A673 (cell line): ENCODE data around the gene FBRS. TPM values are rescaled to one million over a fixed set of nuclear protein-coding genes. Genes with fewer than 3 reads are reported as not detected.

ENCODE experiments used
- BruUV-seq: library from RNA; stranded (reverse); fragments of 400-500 nt; replicated peaks from 2 replicates; lab custom pipeline; 2021; lab: Mats Ljungman, UMichigan
- CTCF ChIA-PET: fragments of 300-600 bp; sonication (Branson Sonifier 250); formaldehyde crosslinking; loops from one replicate; lab custom pipeline; 2022; ENCODE audit warnings: antibody characterized with exemption; lab: Charles Lee
- POLR2A ChIA-PET: fragments of 300-600 bp; sonication (Branson Sonifier 250); formaldehyde crosslinking; loops from one replicate; lab custom pipeline; 2022; ENCODE audit warnings: antibody characterized with exemption; ENCODE audit not compliant: low non-redundant PET; lab: Charles Lee
- DNase-seq: peaks from one replicate; pipeline ENCODE4 v3.0.0-alpha.2; 2015; ENCODE audit warnings: low spot score
- H3K27ac ChIP-seq: fragments of 200-600 bp; sonication (generic); 2 replicates; pipeline ENCODE4 v1.5.1; 2016; ENCODE audit warnings: mixed run types, low read depth, mild to moderate bottlenecking, mixed read lengths, antibody characterized with exemption, low read length; ENCODE audit not compliant: poor library complexity, severe bottlenecking
- H3K27me3 ChIP-seq: fragments of 200-600 bp; sonication (generic); replicated peaks from 2 replicates; pipeline ENCODE4 v1.6.1; 2017; ENCODE audit warnings: mixed run types, low read depth, mild to moderate bottlenecking, mixed read lengths, antibody characterized with exemption, low read length; ENCODE audit not compliant: insufficient read depth, poor library complexity
- H3K36me3 ChIP-seq: fragments of 200-600 bp; sonication (generic); 2 replicates; pipeline ENCODE4 v1.6.1; 2016; ENCODE audit warnings: mixed run types, mild to moderate bottlenecking, mixed read lengths, antibody characterized with exemption, low read length; ENCODE audit not compliant: insufficient read depth, poor library complexity, severe bottlenecking
- H3K4me1 ChIP-seq: fragments of 200-600 bp; sonication (generic); 2 replicates; pipeline ENCODE4 v1.6.1; 2017; ENCODE audit warnings: mixed run types, mild to moderate bottlenecking, mixed read lengths, antibody characterized with exemption, low read length; ENCODE audit not compliant: insufficient read depth, poor library complexity, severe bottlenecking
- H3K4me3 ChIP-seq: fragments of 200-600 bp; sonication (generic); 2 replicates; pipeline ENCODE4 v1.5.1; 2016; ENCODE audit warnings: low read depth, mixed run types, mild to moderate bottlenecking, mixed read lengths, low read length; ENCODE audit not compliant: poor library complexity, severe bottlenecking
- H3K9me3 ChIP-seq: fragments of 200-600 bp; sonication (generic); 2 replicates; pipeline ENCODE4 v1.6.1; 2016; ENCODE audit warnings: mixed run types, low read depth, mild to moderate bottlenecking, mixed read lengths, antibody characterized with exemption, low read length; ENCODE audit not compliant: poor library complexity, severe bottlenecking
- EZH2 ChIP-seq: fragments of 200-600 bp; sonication (generic); IDR thresholded peaks from 2 replicates; pipeline ENCODE4 v1.6.1; 2017; ENCODE audit warnings: borderline replicate concordance, low read depth, mild to moderate bottlenecking, mixed read lengths, antibody characterized with exemption, low read length; ENCODE audit not compliant: poor library complexity, severe bottlenecking
- intact Hi-C: fragments of 100-400 bp; cut with micrococcal nuclease; formaldehyde crosslinking; loops from one replicate; pipeline ENCODE4 v1.10.0; 2022; ENCODE audit not compliant: unreplicated experiment
- total RNA-seq: library from RNA; stranded (reverse); gene quantifications from 2 replicates; pipeline ENCODE4 v1.2.3, GENCODE V29; 2021
- TF ChIP-seq, protein P1 (sequence below): fragments of 300-800, 200-600 bp; sonication (generic); conservative IDR thresholded peaks from 2 replicates; pipeline ENCODE4 v1.5.1; 2017; ENCODE audit warnings: low read depth, mild to moderate bottlenecking, antibody characterized with exemption, low read length, moderate library complexity, mixed read lengths

Gene FBRS
- total RNA-seq, 1 experiment from 2014 or later = 79.9 TPM

DNA sequence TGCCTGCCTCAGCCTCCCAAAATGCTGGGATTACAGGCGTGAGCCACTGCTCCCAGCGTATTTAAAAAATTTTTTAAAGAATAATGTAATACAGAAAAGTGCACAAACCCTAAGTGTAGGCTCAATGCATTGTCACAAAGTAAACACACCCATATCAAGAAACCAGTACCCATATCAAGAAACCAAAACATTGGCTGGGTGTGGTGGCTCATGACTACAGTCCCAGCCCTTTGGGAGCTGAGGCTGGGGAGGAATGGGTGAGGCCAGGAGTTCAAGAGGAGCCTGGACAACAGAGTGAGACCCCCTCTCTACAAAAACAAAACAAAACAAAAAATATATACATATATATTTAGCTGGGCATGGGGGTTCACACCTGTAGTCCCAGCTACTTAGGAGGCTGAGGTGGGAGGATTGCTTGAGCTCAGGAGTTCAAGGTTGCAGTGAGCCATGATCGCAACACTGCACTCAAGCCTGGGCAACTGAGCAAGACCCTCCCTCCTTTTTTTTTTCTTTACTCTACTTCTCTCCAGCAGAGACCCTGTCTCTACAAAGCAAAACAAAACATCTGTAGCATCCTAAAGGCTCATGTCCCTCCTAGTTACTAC is 16.8 kb upstream of the FBRS start:
- TF ChIP-seq EZH2 = no peak
- TF ChIP-seq, protein P1, sequence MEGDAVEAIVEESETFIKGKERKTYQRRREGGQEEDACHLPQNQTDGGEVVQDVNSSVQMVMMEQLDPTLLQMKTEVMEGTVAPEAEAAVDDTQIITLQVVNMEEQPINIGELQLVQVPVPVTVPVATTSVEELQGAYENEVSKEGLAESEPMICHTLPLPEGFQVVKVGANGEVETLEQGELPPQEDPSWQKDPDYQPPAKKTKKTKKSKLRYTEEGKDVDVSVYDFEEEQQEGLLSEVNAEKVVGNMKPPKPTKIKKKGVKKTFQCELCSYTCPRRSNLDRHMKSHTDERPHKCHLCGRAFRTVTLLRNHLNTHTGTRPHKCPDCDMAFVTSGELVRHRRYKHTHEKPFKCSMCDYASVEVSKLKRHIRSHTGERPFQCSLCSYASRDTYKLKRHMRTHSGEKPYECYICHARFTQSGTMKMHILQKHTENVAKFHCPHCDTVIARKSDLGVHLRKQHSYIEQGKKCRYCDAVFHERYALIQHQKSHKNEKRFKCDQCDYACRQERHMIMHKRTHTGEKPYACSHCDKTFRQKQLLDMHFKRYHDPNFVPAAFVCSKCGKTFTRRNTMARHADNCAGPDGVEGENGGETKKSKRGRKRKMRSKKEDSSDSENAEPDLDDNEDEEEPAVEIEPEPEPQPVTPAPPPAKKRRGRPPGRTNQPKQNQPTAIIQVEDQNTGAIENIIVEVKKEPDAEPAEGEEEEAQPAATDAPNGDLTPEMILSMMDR = no peak
- Histone ChIP-seq H3K4me1 (no peaks in the 10 kb centered on the region), H3K36me3 (no peaks in the 10 kb centered on the region), H3K9me3 (no peaks in the 10 kb centered on the region), H3K27ac (no peak overlapping the region), H3K4me3 (no peak overlapping the region), H3K27me3 (no peaks in the 10 kb centered on the region)
- DNase-seq = no peak
- BruUV-seq = no TSS peak
- ChIA-PET POLR2A (no interaction called here), CTCF (interaction anchor here (0.7 kb wide), 1 partner anchor 52 kb away, joined by 3 read pairs; no protein-coding TSS in a partner anchor)
- intact Hi-C loops = no loop called here

DNA sequence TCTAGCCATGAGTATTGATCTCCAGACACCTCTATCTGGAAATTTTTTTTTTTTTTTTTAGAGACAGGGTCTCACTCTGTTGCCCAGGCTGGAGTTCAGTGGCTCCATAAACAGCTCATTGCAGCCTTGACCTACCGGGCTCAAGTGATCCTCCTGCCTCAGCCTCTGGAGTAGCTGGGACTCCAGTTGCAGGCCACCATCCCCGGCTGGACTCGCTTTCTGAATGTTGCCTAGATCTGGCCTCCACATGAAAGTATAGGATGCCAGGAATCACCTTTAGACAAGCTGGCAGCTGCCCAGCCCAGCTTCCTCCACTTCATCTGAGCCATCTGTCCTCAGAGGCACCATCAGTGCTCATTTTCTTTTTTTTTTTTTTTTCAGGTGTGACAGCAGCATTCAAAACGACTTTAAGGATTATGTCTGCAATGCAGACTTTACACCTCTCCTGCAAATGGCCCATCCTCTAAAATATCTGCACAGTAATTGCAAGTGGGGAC is 13.8 kb upstream of the FBRS start:
- POLR2A ChIA-PET = interaction anchor here (0.7 kb wide), 1 partner anchor 296 kb away, joined by 4 read pairs; no protein-coding TSS in a partner anchor
- no peak for DNase-seq
- Histone ChIP-seq H3K27ac (no peak overlapping the region), H3K9me3 (no peaks in the 10 kb centered on the region), H3K36me3 (no peaks in the 10 kb centered on the region), H3K4me1 (no peaks in the 10 kb centered on the region), H3K4me3 (no peak overlapping the region), H3K27me3 (no peaks in the 10 kb centered on the region)
- CTCF ChIA-PET = interaction anchor here (0.6 kb wide), 1 partner anchor 300 kb away, joined by 3 read pairs; no protein-coding TSS in a partner anchor
- no peak for TF ChIP-seq EZH2
- TF ChIP-seq, protein P1 = no peak
- intact Hi-C loops = no loop called here
- no TSS peak for BruUV-seq

DNA sequence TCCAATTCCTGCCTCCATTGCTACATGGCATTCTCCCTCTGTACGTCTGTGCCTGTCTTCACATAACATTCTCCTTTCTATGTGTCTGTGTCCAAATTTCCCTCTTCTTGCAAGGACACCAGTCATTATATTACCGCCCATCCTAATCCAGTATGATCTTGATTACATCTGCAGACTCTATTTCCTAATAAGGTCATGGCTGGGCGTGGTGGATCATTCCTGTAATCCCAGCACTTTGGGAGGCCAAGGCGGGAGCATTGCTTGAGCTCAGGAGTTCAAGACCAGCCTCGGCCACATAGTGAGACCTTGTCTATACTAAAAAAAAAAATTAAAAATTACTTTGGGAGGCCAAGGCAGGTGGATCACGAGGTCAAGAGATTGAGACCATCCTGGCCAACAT is 12.5 kb upstream of the FBRS start:
- H3K36me3 ChIP-seq = no peaks in the 10 kb centered on the region
- TF ChIP-seq, protein P1 = no peak
- no peak for TF ChIP-seq EZH2
- no peak overlapping the region for H3K4me3 ChIP-seq
- H3K27me3 ChIP-seq = no peaks in the 10 kb centered on the region
- intact Hi-C loops = no loop called here
- CTCF ChIA-PET = no interaction called here
- H3K4me1 ChIP-seq = no peaks in the 10 kb centered on the region
- DNase-seq = no peak
- no TSS peak for BruUV-seq
- POLR2A ChIA-PET = no interaction called here
- no peak overlapping the region for H3K27ac ChIP-seq
- no peaks in the 10 kb centered on the region for H3K9me3 ChIP-seq
